ENCODE data around the gene FOXM1. TPM values are rescaled to one million over a fixed set of nuclear protein-coding genes. Genes with fewer than 3 reads are reported as not detected.

Gene FOXM1, protein sequence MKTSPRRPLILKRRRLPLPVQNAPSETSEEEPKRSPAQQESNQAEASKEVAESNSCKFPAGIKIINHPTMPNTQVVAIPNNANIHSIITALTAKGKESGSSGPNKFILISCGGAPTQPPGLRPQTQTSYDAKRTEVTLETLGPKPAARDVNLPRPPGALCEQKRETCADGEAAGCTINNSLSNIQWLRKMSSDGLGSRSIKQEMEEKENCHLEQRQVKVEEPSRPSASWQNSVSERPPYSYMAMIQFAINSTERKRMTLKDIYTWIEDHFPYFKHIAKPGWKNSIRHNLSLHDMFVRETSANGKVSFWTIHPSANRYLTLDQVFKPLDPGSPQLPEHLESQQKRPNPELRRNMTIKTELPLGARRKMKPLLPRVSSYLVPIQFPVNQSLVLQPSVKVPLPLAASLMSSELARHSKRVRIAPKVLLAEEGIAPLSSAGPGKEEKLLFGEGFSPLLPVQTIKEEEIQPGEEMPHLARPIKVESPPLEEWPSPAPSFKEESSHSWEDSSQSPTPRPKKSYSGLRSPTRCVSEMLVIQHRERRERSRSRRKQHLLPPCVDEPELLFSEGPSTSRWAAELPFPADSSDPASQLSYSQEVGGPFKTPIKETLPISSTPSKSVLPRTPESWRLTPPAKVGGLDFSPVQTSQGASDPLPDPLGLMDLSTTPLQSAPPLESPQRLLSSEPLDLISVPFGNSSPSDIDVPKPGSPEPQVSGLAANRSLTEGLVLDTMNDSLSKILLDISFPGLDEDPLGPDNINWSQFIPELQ
- 86.1 to 93.2 TPM (median 90.9 TPM) in 5 replicates for total RNA-seq (2022; extraction: Qiagen RNA extraction)

DNA sequence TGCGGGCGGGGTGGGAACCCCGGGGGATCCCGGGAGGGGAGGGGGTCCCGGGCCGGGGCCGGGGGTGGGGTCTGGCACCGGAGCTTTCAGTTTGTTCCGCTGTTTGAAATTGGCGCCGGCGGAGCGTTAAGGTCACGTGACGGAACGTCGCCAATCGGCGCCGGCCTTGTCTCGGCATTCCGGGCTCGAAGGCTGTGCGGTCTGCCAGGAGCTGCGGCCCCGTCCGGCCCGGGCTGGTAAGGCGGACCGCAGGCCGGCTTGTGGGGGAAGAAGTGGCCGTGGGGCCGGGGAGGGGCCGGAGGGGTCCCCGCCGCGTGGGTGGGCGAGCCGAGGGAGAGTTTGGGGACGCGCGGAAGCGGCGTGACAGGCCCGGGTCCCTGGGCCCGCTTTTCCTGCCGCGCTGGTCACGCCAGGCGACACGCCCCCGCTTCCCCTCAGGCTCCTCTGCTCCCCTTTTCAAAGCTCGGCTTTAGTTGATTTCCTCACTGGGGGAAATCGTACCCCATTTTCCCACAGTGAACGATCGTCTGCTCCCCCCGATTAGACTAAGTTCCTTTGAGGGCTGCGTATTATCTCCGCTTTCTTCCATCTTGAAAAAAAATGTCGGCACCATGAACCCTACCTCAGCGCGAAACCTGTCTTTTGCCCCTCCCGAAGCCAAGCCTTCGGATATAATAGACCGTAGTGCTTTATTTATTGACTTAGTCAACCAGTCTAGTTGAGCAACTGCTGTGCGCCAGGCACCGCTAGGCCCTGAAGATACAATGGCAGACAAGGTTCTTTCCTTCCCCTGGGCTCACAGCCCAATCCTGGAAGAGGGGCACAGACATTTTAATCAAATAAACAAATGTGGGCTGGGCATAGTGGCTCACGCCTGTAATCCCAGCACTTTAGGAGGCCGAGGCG is at the start of gene FOXM1, which contains the start of gene RHNO1:
TSS of gene FOXM1 (minus strand) at position 128 of the 906 bp plus-strand sequence. CDS start 2,696 bp downstream, outside the sequence.
TSS of gene RHNO1 (plus strand) at position 177 of the 906 bp plus-strand sequence. CDS start 8,144 bp downstream, outside the sequence.

DNA sequence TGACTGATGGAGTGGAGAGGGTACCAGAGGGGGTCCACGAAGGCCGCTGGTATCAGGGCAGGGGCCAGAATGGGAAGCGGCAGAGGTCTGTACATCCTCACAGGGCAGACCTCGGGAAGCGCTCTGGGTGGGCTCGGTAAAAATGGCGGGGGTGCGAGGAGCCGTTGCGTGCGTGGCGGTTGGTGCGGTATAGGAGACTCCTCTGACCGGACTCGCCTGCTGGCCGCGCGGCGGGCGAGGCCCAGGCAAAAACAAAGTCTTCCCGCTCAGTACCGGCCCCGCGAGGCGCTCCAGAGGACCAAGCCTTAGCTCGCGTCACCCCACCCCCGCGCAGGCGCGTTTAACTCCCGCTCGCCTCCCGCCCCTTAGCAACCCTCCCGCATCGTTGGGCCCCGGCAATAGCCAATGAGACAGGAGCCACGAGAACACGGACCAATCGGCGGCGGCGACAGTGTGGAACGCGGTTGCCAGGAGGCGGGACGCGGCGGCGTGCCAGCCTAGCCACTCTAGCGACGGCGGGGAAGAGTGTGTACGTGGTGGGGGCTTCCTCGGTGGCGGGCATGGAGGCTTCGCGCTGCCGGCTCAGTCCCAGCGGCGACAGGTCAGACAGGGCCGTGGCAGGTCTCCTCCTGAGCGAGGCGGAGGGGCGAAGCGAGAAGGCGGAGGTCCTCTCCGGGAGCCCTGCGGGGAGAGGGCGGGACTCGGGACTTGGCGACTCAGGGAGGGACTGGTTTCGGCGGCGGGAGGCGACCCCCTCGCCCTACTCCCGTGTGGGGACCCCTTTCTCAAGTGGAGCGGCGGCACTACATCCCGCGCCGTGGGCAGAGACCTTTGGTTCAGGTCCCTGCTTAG is 13.6 kb upstream of the FOXM1 start, which contains the start of gene TULP3:
TSS of gene TULP3 (plus strand) at position 504 of the 852 bp plus-strand sequence. CDS start at position 561, 57 bp downstream.

DNA sequence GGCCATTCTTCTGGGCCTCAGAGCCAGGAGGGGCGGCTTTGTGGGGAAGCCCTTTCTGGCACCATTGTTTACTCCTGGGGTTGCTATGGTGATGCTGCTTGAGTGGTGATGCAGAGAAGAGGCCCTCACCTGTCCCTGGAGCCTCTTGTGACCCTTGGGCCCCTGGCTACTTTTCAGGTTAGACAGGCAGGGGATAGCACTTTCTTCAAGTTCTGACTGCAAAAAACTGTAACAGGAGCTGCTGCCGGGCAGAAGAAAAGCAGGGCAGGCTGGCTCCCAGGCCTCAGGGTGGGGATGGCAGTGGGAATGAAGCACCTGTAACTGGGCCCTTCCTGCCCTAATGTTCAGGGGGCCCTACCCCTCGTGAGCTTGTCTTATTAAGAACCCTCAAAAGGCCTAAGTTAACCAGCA is 19.9 kb downstream of the FOXM1 start, which contains the start of gene TEX52:
TSS of gene TEX52 (minus strand) at position 19 of the 411 bp plus-strand sequence. CDS start at position 6, 13 bp downstream.

DNA sequence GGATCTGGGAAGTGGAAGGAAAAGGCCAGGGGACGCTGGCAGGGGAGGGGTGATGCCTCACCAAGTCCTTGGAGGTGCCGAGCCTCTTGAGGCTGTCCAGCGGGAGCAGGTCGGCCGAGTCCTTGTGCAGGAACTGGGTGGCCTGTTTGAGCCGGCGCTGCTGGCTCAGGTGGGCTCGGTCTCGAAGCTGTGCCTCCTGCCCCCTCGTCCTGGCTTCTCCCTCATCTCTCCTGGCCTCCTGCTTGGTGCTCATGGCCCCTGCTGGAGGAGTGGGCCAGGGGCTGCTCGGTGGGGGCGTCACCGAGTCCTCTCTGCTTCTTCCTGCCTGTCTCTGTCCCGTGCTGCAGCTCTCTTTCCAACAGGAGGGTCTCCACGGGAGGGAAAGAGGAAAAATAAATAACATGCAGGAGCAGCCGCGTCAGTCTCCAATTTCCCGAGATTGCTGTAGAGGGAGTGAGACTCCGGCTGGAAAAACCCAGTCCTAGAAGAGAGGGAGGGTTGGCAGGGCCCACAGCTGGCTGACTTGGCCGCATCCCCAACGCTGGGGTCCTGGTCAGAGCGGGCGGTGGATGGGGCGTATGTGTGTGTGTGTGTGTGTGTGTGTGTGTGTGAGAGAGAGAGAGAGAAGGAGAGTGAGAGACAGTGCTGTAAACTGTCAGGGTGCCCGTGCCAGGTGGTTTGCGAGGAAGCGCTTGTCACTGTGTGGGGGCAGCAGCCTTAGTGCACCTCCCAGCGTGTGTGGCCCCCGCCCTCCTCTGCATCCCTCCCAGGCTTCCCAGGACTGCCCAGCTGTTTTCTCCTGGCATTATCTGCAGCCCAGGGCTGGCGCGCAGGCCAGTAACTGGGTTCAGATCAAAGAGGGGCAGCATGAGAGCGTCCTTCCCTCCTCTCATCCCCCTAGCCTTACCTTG is 42.1 kb downstream of the FOXM1 start, which contains the start of gene NRIP2:
TSS of gene NRIP2 (minus strand) at position 455 of the 911 bp plus-strand sequence. CDS start at position 403, 52 bp downstream.

DNA sequence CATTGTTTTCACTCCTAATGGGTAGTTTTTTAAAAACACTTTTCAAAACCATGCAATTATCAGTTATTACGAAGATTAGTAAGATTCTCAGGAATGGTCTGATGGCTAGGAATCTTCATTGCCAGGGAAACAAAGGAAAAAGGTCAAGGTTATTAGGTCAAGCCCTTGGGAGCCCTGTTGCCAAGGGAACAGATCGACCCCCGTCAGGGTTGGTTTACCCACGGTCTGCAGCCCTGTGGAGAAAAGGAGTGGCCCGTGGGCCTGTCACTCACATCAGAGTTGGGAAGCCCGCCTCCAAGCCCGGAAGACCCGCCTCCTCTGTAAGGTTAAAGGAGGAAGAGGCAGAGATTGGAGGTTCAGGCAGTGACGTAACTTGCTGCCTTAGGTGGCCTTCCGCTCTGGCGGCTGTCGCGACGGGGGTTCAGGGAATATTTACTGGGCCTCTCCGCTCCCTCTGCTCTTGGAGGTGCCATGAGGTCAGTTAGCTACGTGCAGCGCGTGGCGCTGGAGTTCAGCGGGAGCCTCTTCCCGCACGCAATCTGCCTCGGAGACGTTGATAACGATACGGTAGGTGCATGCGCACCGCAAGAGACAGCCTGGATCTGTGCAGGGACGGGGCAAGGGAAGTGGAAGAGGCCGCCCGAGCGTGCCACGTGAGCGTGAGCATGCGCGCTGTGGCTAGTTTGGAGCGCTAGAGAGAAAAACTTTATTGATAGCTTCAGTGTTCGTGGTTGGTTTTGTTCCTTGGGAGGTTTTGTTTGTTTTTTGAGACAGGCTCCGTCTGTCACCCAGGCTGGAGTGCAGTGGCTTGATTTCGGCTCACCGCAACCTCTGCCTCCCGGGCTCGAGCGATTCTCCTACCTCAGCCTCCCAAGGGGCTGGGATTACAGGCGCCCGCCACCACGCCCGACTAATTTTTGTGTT is 64.4 kb downstream of the FOXM1 start, which contains the start of gene ITFG2:
TSS of gene ITFG2 (plus strand) at position 379 of the 924 bp plus-strand sequence. CDS start at position 472, 93 bp downstream.

Other genes starting within 250 kb of the FOXM1 start
- gene FKBP4, start 82.2 kb downstream of the FOXM1 start, total RNA-seq (2022; extraction: Qiagen RNA extraction): 82.8 to 96.3 TPM (median 94.7 TPM) in 5 replicates
- 11.1 to 16.1 TPM (median 14.9 TPM) in 5 replicates for gene ITFG2, start 64.5 kb downstream of the FOXM1 start, total RNA-seq (2022; extraction: Qiagen RNA extraction)
- not detected in 5 replicates for gene NRIP2, start 42.1 kb downstream of the FOXM1 start, total RNA-seq (2022; extraction: Qiagen RNA extraction)
- gene TEX52, start 20.1 kb downstream of the FOXM1 start, total RNA-seq (2022; extraction: Qiagen RNA extraction): not detected in 5 replicates
- gene RHNO1, start within 50 bp of the FOXM1 start, total RNA-seq (2022; extraction: Qiagen RNA extraction): 44.2 to 47.0 TPM (median 46.3 TPM) in 5 replicates
- gene TULP3, start 13.7 kb upstream of the FOXM1 start, total RNA-seq (2022; extraction: Qiagen RNA extraction): 15.6 to 21.1 TPM (median 18.8 TPM) in 5 replicates
- gene TEAD4, start 82.2 kb upstream of the FOXM1 start, total RNA-seq (2022; extraction: Qiagen RNA extraction): 40.6 to 50.6 TPM (median 48.4 TPM) in 5 replicates
- 42.3 to 58.5 TPM (median 53.0 TPM) in 5 replicates for gene TSPAN9, start 200.2 kb upstream of the FOXM1 start, total RNA-seq (2022; extraction: Qiagen RNA extraction)

Data from A549 treated with AZD2906 at 1 μM for 4 hours (cell line).